ENCODE results near the gene CABP4. TPM values are rescaled to one million over a fixed set of nuclear protein-coding genes. Genes with fewer than 3 reads are reported as not detected.

Gene CABP4
- total and polyA plus RNA-seq, 2 donors (not counting 1 experiment from before 2014, with no cell fraction given), result 3.2 to 5.2 TPM

DNA sequence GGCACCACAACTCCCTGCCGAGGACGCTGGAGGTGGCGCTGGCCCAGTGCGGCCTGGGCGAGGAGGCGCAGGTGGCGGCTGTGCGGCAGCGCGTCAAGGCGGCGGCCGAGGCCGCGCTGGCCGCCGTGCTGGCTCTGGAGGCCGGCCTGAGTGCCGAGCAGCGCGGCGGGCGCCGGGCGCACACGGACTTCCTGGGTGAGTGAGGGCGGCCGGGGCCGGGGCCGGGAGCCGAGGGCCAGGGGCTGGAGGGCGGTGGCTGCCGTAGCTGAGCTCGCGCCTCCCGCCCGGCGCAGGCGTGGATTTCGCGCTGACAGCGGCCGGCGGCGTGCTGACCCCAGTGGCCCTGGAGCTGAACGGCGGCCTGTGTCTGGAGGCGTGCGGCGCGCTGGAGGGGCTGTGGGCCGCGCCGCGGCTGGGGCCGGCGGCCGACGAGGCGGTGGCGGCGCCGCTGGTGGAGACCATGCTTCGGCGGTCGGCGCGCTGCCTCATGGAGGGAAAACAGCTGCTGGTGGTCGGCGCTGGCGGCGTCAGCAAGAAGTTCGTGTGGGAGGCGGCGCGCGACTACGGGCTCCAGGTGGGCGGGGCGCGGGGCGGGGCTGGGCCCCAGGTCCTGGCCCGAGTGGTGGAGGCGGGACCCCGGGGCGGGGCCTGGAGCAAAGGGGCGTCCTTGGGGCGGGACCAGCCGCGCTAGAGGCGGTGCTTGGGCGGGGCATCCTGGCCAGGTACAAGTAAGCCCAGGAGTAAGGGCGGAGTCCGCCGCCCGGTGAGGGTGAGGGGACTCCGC, 34.3 kb upstream of the CABP4 start:
- H4K20me1 ChIP-seq (ENCODE audit: control insufficient read depth, insufficient read depth, low read length, poor library complexity, severe bottlenecking), result no peaks in the 10 kb centered on the region
- H3K9me3 Mint-ChIP-seq (ENCODE audit: insufficient read depth), result no peaks in the 10 kb centered on the region
- H3K27ac Mint-ChIP-seq, result peak overlapping the region; percentile 91
- DNase-seq, result peak; percentile 98
- H3K79me2 ChIP-seq (ENCODE audit: control insufficient read depth, insufficient read depth, low read length), result peaks cover 20% of the 10 kb centered on the region
- WGBS (ENCODE audit: insufficient coverage), result under 1% methylated on average over 97 of the region's 97 CpGs
- peak overlapping the region; percentile 95 for H3K4me2 ChIP-seq (replicated peaks; ENCODE audit: low read depth, low read length, poor library complexity, severe bottlenecking)
- H3K4me3 Mint-ChIP-seq, result peak overlapping the region; percentile 83
- peak overlapping the region in 4 of 5 experiments; percentile 32 to 63 (median 53) for H3K4me3 ChIP-seq (ENCODE audit: control extremely low read depth in 1 of 5, extremely low read depth in 1 of 5, insufficient read depth in 1 of 5, low read depth in 2 of 5, low read length in 4 of 5)
- H3K27ac ChIP-seq (ENCODE audit: low read length in 2 of 2), result peak overlapping the region; percentile 43 to 71
- no peaks in the 10 kb centered on the region for H3K27me3 Mint-ChIP-seq
- peak; percentile 85 for ATAC-seq (ENCODE audit: low read depth)
- H3K27me3 ChIP-seq (replicated peaks in 1 of 4; ENCODE audit: control extremely low read depth in 1 of 4, control insufficient read depth in 3 of 4, insufficient read depth in 4 of 4, low read length in 3 of 4), result no peaks in the 10 kb centered on the region
- H3K36me3 ChIP-seq (replicated peaks in 1 of 2; ENCODE audit: control extremely low read depth in 1 of 2, control insufficient read depth in 1 of 2, extremely low read depth in 1 of 2, insufficient read depth in 2 of 2, low read length in 1 of 2), result no peaks in the 10 kb centered on the region
- H2AFZ ChIP-seq (ENCODE audit: insufficient read depth, low read depth, low read length, poor library complexity, severe bottlenecking), result peak overlapping the region; percentile 51
- intact Hi-C loops (cut with micrococcal nuclease), result loop anchor here (1.0 to 2.0 kb wide), 4 partner anchors 16 to 48 kb away; partner anchors contain the start of genes PTPRCAP and TMEM134
- no peak for TF ChIP-seq EZH2 (IDR thresholded peaks at IDR 0.05; ENCODE audit: borderline replicate concordance, insufficient read depth, low read depth, low read length, poor library complexity, severe bottlenecking)
- TF ChIP-seq, protein P1, sequence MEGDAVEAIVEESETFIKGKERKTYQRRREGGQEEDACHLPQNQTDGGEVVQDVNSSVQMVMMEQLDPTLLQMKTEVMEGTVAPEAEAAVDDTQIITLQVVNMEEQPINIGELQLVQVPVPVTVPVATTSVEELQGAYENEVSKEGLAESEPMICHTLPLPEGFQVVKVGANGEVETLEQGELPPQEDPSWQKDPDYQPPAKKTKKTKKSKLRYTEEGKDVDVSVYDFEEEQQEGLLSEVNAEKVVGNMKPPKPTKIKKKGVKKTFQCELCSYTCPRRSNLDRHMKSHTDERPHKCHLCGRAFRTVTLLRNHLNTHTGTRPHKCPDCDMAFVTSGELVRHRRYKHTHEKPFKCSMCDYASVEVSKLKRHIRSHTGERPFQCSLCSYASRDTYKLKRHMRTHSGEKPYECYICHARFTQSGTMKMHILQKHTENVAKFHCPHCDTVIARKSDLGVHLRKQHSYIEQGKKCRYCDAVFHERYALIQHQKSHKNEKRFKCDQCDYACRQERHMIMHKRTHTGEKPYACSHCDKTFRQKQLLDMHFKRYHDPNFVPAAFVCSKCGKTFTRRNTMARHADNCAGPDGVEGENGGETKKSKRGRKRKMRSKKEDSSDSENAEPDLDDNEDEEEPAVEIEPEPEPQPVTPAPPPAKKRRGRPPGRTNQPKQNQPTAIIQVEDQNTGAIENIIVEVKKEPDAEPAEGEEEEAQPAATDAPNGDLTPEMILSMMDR (IDR thresholded peaks at IDR 0.05), result no peak
- H3K9ac ChIP-seq (ENCODE audit: low read length), result peak overlapping the region; percentile 68
- no peaks in the 10 kb centered on the region for H3K9me3 ChIP-seq (ENCODE audit: control extremely low read depth in 1 of 3, control insufficient read depth in 2 of 3, insufficient read depth in 1 of 3, low read length in 2 of 3)
- ChIA-PET CTCF (interaction anchor here (0.8 to 10.4 kb wide), 12 partner anchors 7 to 50 kb away, joined by 3 to 121 read pairs (median 4); partner anchors contain the start of genes PPP1CA, PTPRCAP, RAD9A and RPS6KB2), POLR2A (interaction anchor here (0.8 to 10.7 kb wide), 14 partner anchors 9 to 70 kb away, joined by 3 to 195 read pairs (median 17); partner anchors contain the start of genes PPP1CA, PTPRCAP, RAD9A and RPS6KB2)
- peaks cover 49 to 54% of the 10 kb centered on the region in 2 donors for H3K4me1 ChIP-seq (ENCODE audit: control insufficient read depth in 2 of 2, insufficient read depth in 2 of 2, low read length in 2 of 2)
- peaks cover 50% of the 10 kb centered on the region for H3K4me1 Mint-ChIP-seq

All from B cell (primary cell).